ENCODE measurements around the gene OR7G3. TPM values are rescaled to one million over a fixed set of nuclear protein-coding genes. Genes with fewer than 3 reads are reported as not detected.

OR7G3 gene
- total RNA-seq, 4 donors from 2014 or later, result not detected

DNA sequence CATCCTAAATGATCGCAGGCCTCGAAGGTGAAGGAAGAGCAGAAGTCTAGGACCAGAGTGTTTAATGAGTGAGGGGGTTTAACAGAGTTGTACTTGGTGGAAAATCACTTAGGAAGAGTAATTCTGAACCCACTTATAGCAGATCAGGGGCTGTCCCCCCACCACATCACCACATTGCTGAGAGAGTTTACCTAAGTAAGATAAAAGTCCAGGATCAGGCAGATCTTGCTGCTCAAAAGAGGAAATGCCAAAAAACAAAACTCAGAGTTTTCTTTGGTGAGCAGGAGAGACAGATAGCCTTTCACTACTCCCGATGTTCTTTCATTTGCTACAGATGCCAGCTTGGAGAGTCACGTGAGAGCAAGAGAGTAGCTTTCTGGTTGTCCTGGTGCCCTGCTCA, 28.8 kb upstream of the OR7G3 start:
- 89 to 97% methylated on average over 4 of the region's 4 CpGs for WGBS, 2 donors (ENCODE audit: low coverage in 1 of 2)
- DNase-seq, result no peak
- H3K4me3 ChIP-seq, result no peak overlapping the region
- H3K4me1 ChIP-seq, result no peaks in the 10 kb centered on the region
- intact Hi-C loops (cut with DNase I; ENCODE audit: low total_unique reads), result no loop called here
- no peaks in the 10 kb centered on the region for H3K27me3 ChIP-seq
- H3K27ac ChIP-seq, result no peak overlapping the region
- peaks cover 5 to 54% (median 27%) of the 10 kb centered on the region in 4 donors for H3K36me3 ChIP-seq
- in situ Hi-C loops (cut with MboI; ENCODE audit: low pct_ligation_motif_present in 1 of 4, low pct_unique_long_range_greater_than_20kb in 1 of 4, low sequenced_read_pairs in 3 of 4), result no loop called here
- peaks cover 14 to 17% of the 10 kb centered on the region in 2 donors for H3K9me3 ChIP-seq
- TF ChIP-seq POLR2A (IDR thresholded peaks at IDR 0.05) (no peak), POLR2AphosphoS5 (IDR thresholded peaks at IDR 0.05) (no peak), EP300 (IDR thresholded peaks at IDR 0.05; ENCODE audit: low read depth) (no peak)
- TF ChIP-seq, protein P1, sequence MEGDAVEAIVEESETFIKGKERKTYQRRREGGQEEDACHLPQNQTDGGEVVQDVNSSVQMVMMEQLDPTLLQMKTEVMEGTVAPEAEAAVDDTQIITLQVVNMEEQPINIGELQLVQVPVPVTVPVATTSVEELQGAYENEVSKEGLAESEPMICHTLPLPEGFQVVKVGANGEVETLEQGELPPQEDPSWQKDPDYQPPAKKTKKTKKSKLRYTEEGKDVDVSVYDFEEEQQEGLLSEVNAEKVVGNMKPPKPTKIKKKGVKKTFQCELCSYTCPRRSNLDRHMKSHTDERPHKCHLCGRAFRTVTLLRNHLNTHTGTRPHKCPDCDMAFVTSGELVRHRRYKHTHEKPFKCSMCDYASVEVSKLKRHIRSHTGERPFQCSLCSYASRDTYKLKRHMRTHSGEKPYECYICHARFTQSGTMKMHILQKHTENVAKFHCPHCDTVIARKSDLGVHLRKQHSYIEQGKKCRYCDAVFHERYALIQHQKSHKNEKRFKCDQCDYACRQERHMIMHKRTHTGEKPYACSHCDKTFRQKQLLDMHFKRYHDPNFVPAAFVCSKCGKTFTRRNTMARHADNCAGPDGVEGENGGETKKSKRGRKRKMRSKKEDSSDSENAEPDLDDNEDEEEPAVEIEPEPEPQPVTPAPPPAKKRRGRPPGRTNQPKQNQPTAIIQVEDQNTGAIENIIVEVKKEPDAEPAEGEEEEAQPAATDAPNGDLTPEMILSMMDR (IDR thresholded peaks at IDR 0.05), result no peak

DNA sequence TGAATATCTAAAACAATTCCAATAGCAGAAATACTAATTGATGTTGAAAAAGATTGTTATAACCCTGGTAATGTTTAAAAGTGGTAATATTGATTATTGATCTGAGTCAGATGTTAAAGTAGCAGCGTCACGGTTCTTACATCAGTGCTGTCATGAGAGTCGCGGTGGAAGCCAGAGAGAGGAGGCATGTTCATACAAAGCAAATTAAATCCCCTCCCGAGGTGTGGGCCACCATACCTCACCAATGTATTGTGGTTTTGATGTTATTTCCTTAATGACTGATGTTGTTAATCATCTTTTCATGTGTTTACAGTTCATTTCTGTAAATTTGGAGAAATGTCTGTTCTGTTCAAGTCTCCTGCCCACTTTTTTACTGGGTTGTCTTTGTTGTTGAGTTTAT, 24.6 kb upstream of the OR7G3 start:
- Histone ChIP-seq H3K4me1 (no peaks in the 10 kb centered on the region), H3K36me3 (peaks cover 0 to 15% (median 2%) of the 10 kb centered on the region in 4 donors), H3K27ac (no peak overlapping the region), H3K27me3 (no peaks in the 10 kb centered on the region), H3K9me3 (peaks cover 10 to 12% of the 10 kb centered on the region in 2 donors), H3K4me3 (no peak overlapping the region)
- intact Hi-C loops (cut with DNase I; ENCODE audit: low total_unique reads), result no loop called here
- no peak for TF ChIP-seq EP300 (IDR thresholded peaks at IDR 0.05; ENCODE audit: low read depth)
- no peak for TF ChIP-seq POLR2AphosphoS5 (IDR thresholded peaks at IDR 0.05)
- TF ChIP-seq, protein P1 (IDR thresholded peaks at IDR 0.05), result no peak
- TF ChIP-seq POLR2A (IDR thresholded peaks at IDR 0.05), result no peak
- in situ Hi-C loops (cut with MboI; ENCODE audit: low pct_ligation_motif_present in 1 of 4, low pct_unique_long_range_greater_than_20kb in 1 of 4, low sequenced_read_pairs in 3 of 4), result no loop called here
- no peak for DNase-seq
- WGBS, 2 donors (ENCODE audit: low coverage in 1 of 2), result 93 to 94% methylated on average over 2 to 5 of the region's 5 CpGs

- TF ChIP-seq POLR2AphosphoS5 (IDR thresholded peaks at IDR 0.05), result no peak
- TF ChIP-seq EP300 (IDR thresholded peaks at IDR 0.05; ENCODE audit: low read depth), result no peak
- TF ChIP-seq POLR2A (IDR thresholded peaks at IDR 0.05), result no peak
- TF ChIP-seq, protein P1 (IDR thresholded peaks at IDR 0.05), result no peak
- WGBS, 2 donors (ENCODE audit: low coverage in 1 of 2), result 97 to 100% methylated on average over 3 to 5 of the region's 5 CpGs
- intact Hi-C loops (cut with DNase I; ENCODE audit: low total_unique reads), result no loop called here
- Histone ChIP-seq H3K36me3 (peaks cover 0 to 9% (median 2%) of the 10 kb centered on the region in 4 donors), H3K4me3 (no peak overlapping the region), H3K4me1 (no peaks in the 10 kb centered on the region), H3K9me3 (peaks cover 14 to 15% of the 10 kb centered on the region in 2 donors), H3K27ac (no peak overlapping the region), H3K27me3 (no peaks in the 10 kb centered on the region)
- in situ Hi-C loops (cut with MboI; ENCODE audit: low pct_ligation_motif_present in 1 of 4, low pct_unique_long_range_greater_than_20kb in 1 of 4, low sequenced_read_pairs in 3 of 4), result no loop called here
- DNase-seq, result no peak
Measured at GRCh38 chr19:9150650-9151049, 23.9 kb upstream of the OR7G3 start.

DNA sequence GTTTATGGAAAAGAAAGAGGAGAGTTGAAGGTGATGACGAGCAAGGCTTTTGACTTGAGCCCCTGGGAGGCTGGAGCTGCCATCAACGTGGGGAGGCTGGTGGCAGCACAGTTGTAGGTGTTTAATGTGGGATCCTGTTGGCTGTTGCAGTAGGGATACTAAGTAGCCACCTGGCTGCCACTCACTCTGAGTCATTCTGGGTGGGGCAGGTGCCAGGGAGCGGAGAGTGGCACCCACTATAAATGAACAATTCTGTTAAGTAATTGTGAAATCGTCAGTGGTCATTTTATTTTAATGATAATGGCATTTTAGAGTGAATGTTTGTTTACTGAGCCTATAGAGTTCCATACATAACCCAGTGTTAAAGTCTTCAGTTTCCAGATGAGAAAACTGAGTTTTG, 23.2 kb upstream of the OR7G3 start:
- H3K27ac ChIP-seq, result no peak overlapping the region
- peaks cover 19 to 21% of the 10 kb centered on the region in 2 donors for H3K9me3 ChIP-seq
- no peaks in the 10 kb centered on the region for H3K4me1 ChIP-seq
- peaks cover 0 to 14% (median 2%) of the 10 kb centered on the region in 4 donors for H3K36me3 ChIP-seq
- H3K27me3 ChIP-seq, result no peaks in the 10 kb centered on the region
- TF ChIP-seq POLR2A (IDR thresholded peaks at IDR 0.05) (no peak), EP300 (IDR thresholded peaks at IDR 0.05; ENCODE audit: low read depth) (no peak), POLR2AphosphoS5 (IDR thresholded peaks at IDR 0.05) (no peak)
- TF ChIP-seq, protein P1 (IDR thresholded peaks at IDR 0.05), result no peak
- H3K4me3 ChIP-seq, result no peak overlapping the region
- in situ Hi-C loops (cut with MboI; ENCODE audit: low pct_ligation_motif_present in 1 of 4, low pct_unique_long_range_greater_than_20kb in 1 of 4, low sequenced_read_pairs in 3 of 4), result loop anchor here in 2 of 4 donors (25.0 kb wide), 2 partner anchors 437 to 637 kb away; partner anchors contain the start of gene ZNF121 (in 1 of the 2)
- intact Hi-C loops (cut with DNase I; ENCODE audit: low total_unique reads), result no loop called here
- WGBS, 2 donors (ENCODE audit: low coverage in 1 of 2), result 88 to 98% methylated on average over 4 of the region's 4 CpGs
- DNase-seq, result no peak

All from transverse colon (tissue), 4 donors.